HCT116 (cell line): ENCODE measurements around the gene SLC22A12. TPM values are rescaled to one million over a fixed set of nuclear protein-coding genes. Genes with fewer than 3 reads are reported as not detected.

ENCODE experiments used
- ATAC-seq: fragments of 200-7000 bp; cut with Tn5 transposase; 2 replicates; pipeline ENCODE4 v1.9.1; 2020; ENCODE audit warnings: mild to moderate bottlenecking, moderate library complexity
- BruUV-seq: library from RNA; stranded (reverse); fragments of 400-500 nt; replicated peaks from 2 replicates; lab custom pipeline; 2021; lab: Mats Ljungman, UMichigan
- CTCF ChIA-PET: fragments of 300-600 bp; sonication (Branson Sonifier 250); formaldehyde crosslinking; loops from one replicate; lab custom pipeline; 2021; ENCODE audit warnings: antibody characterized with exemption; lab: Charles Lee
- POLR2A ChIA-PET: fragments of 300-600, 350-600 bp; sonication (Branson Sonifier 250); formaldehyde crosslinking; loops from one replicate; lab custom pipeline; 2021; ENCODE audit warnings: antibody characterized with exemption; lab: Charles Lee
- RAD21 ChIA-PET, 2 experiments: fragments of 300-600 bp; sonication (Branson Sonifier 250); formaldehyde crosslinking; loops; one replicate each; lab custom pipeline; 2023; ENCODE audit warnings: low total read pairs in 2 of 2; ENCODE audit not compliant: uncharacterized antibody in 2 of 2, unreplicated experiment in 2 of 2, low non-redundant PET in 1 of 2; lab: Charles Lee
- DNase-seq: peaks from one replicate; pipeline ENCODE4 v3.0.0-alpha.2; 2010; ENCODE audit warnings: low read depth, low spot score
- H2AFZ ChIP-seq: fragments of 200-600 bp; shearing (Covaris generic), sonication (generic); 2 replicates; pipeline ENCODE4 v1.6.1; 2017; ENCODE audit warnings: low read depth, mixed run types, mixed read lengths, antibody characterized with exemption, low read length; ENCODE audit not compliant: poor library complexity, severe bottlenecking
- H3K27ac ChIP-seq: 2 replicates; pipeline ENCODE4 v1.5.1; 2012; ENCODE audit warnings: low read depth, low read length
- H3K27me3 ChIP-seq: fragments of 200-600 bp; sonication (generic); 2 replicates; pipeline ENCODE4 v1.6.1; 2016; ENCODE audit warnings: mixed run types, low read length, mixed read lengths; ENCODE audit not compliant: insufficient read depth
- H3K36me3 ChIP-seq, 2 experiments: fragments of 200-500 bp in 1 of 2; fragments of 200-600 bp in 1 of 2; sonication (Bioruptor generic) in 1 of 2; sonication (generic) in 1 of 2; 2 replicates each; pipeline versions ENCODE4 v1.5.1 to v1.6.1; 2014 to 2016; ENCODE audit warnings: low read length in 2 of 2, inconsistent platforms in 1 of 2, mixed read lengths in 1 of 2, mixed run types in 1 of 2; ENCODE audit not compliant: insufficient read depth in 2 of 2, control insufficient read depth in 1 of 2
- H3K4me1 ChIP-seq, 2 experiments: fragments of 200-600 bp in 1 of 2; sonication (generic) in 1 of 2; 2 replicates each; pipeline versions ENCODE4 v1.5.1 to v1.6.1; 2012 to 2017; ENCODE audit warnings: low read length in 2 of 2, inconsistent platforms in 1 of 2, mild to moderate bottlenecking in 1 of 2, mixed read lengths in 1 of 2, mixed run types in 1 of 2, moderate library complexity in 1 of 2; ENCODE audit not compliant: insufficient read depth in 2 of 2, control insufficient read depth in 1 of 2
- H3K4me2 ChIP-seq: fragments of 200-600 bp; sonication (generic); 2 replicates; pipeline ENCODE4 v1.6.1; 2017; ENCODE audit warnings: mixed run types, low read length, mixed read lengths
- H3K4me3 ChIP-seq, 2 experiments: fragments of 200-600 bp in 1 of 2; sonication (generic) in 1 of 2; replicated peaks in 1 of 2; 2 replicates each; pipeline ENCODE4 v1.5.1; 2011 to 2016; ENCODE audit warnings: low read length in 2 of 2, control low read depth in 1 of 2, low read depth in 1 of 2, mild to moderate bottlenecking in 1 of 2, mixed read lengths in 1 of 2, mixed run types in 1 of 2
- H3K79me2 ChIP-seq: fragments of 200-600 bp; sonication (generic); 2 replicates; pipeline ENCODE4 v1.6.1; 2017; ENCODE audit warnings: mild to moderate bottlenecking, mixed run types, low read length, moderate library complexity, mixed read lengths; ENCODE audit not compliant: insufficient read depth
- H3K9ac ChIP-seq: fragments of 200-600 bp; sonication (generic); 2 replicates; pipeline ENCODE4 v1.6.1; 2016; ENCODE audit warnings: low read length, mixed read lengths
- H3K9me2 ChIP-seq: fragments of 200-600 bp; sonication (generic), shearing (Covaris generic); 2 replicates; pipeline ENCODE4 v1.6.1; 2017; ENCODE audit warnings: mixed run types, mild to moderate bottlenecking, moderate library complexity; ENCODE audit not compliant: insufficient read depth
- H3K9me3 ChIP-seq, 2 experiments: fragments of 200-500 bp in 1 of 2; fragments of 200-600 bp in 1 of 2; sonication (Bioruptor generic) in 1 of 2; sonication (generic) in 1 of 2; 2 replicates each; pipeline ENCODE4 v1.6.1; 2014 to 2017; ENCODE audit warnings: low read length in 2 of 2, mixed read lengths in 2 of 2, inconsistent platforms in 1 of 2, low read depth in 1 of 2, mild to moderate bottlenecking in 1 of 2, mixed run types in 1 of 2, moderate library complexity in 1 of 2; ENCODE audit not compliant: control insufficient read depth in 1 of 2, insufficient read depth in 1 of 2
- H4K20me1 ChIP-seq: fragments of 200-600 bp; sonication (generic), shearing (Covaris generic); 2 replicates; pipeline ENCODE4 v1.6.1; 2017; ENCODE audit warnings: mixed run types, mild to moderate bottlenecking, moderate library complexity; ENCODE audit not compliant: insufficient read depth
- ATF3 ChIP-seq: IDR thresholded peaks from 2 replicates; pipeline ENCODE4 v1.6.1; 2012
- CBX3 ChIP-seq: IDR thresholded peaks from 2 replicates; pipeline ENCODE4 v1.6.1; 2012; ENCODE audit warnings: low read depth
- EZH2 ChIP-seq: fragments of 200-600 bp; sonication (generic); IDR thresholded peaks from 2 replicates; pipeline ENCODE4 v1.6.1; 2017; ENCODE audit warnings: antibody characterized with exemption, mixed run types
- EZH2phosphoT487 ChIP-seq: fragments of 200-600 bp; IDR thresholded peaks from 2 replicates; pipeline ENCODE4 v1.6.1; 2018; ENCODE audit warnings: antibody characterized with exemption, borderline replicate concordance
- JUND ChIP-seq: IDR thresholded peaks from 2 replicates; pipeline ENCODE4 v1.6.1; 2012
- POLR2AphosphoS5 ChIP-seq: IDR thresholded peaks from 2 replicates; pipeline ENCODE4 v1.6.1; 2011; ENCODE audit warnings: mild to moderate bottlenecking, low read depth, low read length, moderate library complexity
- SP1 ChIP-seq: IDR thresholded peaks from 2 replicates; pipeline ENCODE4 v1.6.1; 2012; ENCODE audit warnings: low read depth
- TCF7L2 ChIP-seq: IDR thresholded peaks from 2 replicates; pipeline ENCODE4 v1.7.0; 2011; ENCODE audit warnings: borderline replicate concordance, inconsistent platforms; ENCODE audit not compliant: insufficient read depth, insufficient read length; ENCODE audit errors: extremely low read depth
- YY1 ChIP-seq: IDR thresholded peaks from 2 replicates; pipeline ENCODE4 v1.6.1; 2011; ENCODE audit warnings: low read length, low read depth, moderate library complexity, mild to moderate bottlenecking; ENCODE audit not compliant: insufficient replicate concordance; ENCODE audit errors: extremely low read depth
- ZNF274 ChIP-seq: fragments of 200-500 bp; sonication (Bioruptor generic); IDR thresholded peaks from 2 replicates; pipeline ENCODE4 v1.6.1; 2014; ENCODE audit warnings: mild to moderate bottlenecking, low read depth, low read length, inconsistent platforms
- intact Hi-C: fragments of 100-400 bp; cut with micrococcal nuclease; formaldehyde crosslinking; loops from 2 replicates; pipeline ENCODE4 v1.10.0; 2022
- total RNA-seq: library from RNA; stranded (reverse); gene quantifications from one replicate; pipeline ENCODE4 v1.2.1, GENCODE V29; 2021; ENCODE audit not compliant: unreplicated experiment
- TF ChIP-seq, protein P1 (sequence below): IDR thresholded peaks from 2 replicates; pipeline ENCODE4 v1.6.1; 2012; ENCODE audit warnings: low read depth
- TF ChIP-seq, protein P2 (sequence below): IDR thresholded peaks from 2 replicates; pipeline ENCODE4 v1.6.1; 2012

Gene SLC22A12
- total RNA-seq, 1 experiment from 2014 or later, result not detected

- TF ChIP-seq, protein P1, sequence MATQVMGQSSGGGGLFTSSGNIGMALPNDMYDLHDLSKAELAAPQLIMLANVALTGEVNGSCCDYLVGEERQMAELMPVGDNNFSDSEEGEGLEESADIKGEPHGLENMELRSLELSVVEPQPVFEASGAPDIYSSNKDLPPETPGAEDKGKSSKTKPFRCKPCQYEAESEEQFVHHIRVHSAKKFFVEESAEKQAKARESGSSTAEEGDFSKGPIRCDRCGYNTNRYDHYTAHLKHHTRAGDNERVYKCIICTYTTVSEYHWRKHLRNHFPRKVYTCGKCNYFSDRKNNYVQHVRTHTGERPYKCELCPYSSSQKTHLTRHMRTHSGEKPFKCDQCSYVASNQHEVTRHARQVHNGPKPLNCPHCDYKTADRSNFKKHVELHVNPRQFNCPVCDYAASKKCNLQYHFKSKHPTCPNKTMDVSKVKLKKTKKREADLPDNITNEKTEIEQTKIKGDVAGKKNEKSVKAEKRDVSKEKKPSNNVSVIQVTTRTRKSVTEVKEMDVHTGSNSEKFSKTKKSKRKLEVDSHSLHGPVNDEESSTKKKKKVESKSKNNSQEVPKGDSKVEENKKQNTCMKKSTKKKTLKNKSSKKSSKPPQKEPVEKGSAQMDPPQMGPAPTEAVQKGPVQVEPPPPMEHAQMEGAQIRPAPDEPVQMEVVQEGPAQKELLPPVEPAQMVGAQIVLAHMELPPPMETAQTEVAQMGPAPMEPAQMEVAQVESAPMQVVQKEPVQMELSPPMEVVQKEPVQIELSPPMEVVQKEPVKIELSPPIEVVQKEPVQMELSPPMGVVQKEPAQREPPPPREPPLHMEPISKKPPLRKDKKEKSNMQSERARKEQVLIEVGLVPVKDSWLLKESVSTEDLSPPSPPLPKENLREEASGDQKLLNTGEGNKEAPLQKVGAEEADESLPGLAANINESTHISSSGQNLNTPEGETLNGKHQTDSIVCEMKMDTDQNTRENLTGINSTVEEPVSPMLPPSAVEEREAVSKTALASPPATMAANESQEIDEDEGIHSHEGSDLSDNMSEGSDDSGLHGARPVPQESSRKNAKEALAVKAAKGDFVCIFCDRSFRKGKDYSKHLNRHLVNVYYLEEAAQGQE, result no peak
- TF ChIP-seq ZNF274, result no peak
- TF ChIP-seq JUND, result no peak
Measured at GRCh38 chr11:64605656-64606585, 14.9 kb downstream of the SLC22A12 start (continued).

DNA sequence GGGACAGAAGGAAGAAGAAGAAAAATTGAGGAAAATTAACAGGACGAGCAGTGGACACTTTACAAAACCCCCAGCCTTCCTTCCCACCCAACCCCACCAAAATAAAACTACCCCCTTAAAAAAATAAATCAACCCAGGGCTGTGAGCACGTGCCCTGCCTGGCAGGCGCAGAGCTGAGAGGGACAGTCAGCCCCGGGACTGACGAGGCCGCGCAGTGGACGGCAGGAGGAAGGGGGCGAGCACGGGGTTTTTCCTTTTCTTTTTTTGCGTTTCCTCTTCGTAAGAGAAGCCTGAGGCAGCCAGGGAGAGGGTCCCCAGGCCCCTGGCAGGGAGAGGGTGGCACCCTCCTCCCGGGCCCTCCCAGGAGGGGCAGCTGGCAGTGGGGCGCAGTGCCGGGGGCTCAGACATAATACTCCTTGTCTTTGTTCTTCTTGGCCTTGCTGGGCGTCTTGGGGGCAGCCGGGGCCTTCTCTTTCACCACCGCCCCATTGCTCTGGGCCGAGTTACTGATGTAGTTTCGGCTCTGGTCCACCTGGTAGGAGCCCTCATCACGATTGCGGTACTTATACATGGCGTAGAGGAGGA lies 15.9 kb downstream of the SLC22A12 start:
- H3K4me1 ChIP-seq, result no peaks in the 10 kb centered on the region
- intact Hi-C loops, result no loop called here
- no peak overlapping the region for H3K9ac ChIP-seq
- no peaks in the 10 kb centered on the region for H3K9me3 ChIP-seq
- H3K4me2 ChIP-seq, result no peak overlapping the region
- H3K9me2 ChIP-seq, result no peaks in the 10 kb centered on the region
- RAD21 ChIA-PET, result no interaction called here
- POLR2A ChIA-PET, result no interaction called here
- CTCF ChIA-PET, result no interaction called here
- H3K27me3 ChIP-seq, result no peaks in the 10 kb centered on the region
- BruUV-seq, result no TSS peak
- H3K79me2 ChIP-seq, result no peaks in the 10 kb centered on the region
- H3K4me3 ChIP-seq, result no peak overlapping the region
- no peak for DNase-seq
- no peak for ATAC-seq
- no peak overlapping the region for H2AFZ ChIP-seq
- H4K20me1 ChIP-seq, result no peaks in the 10 kb centered on the region
- H3K27ac ChIP-seq, result no peak overlapping the region
- no peaks in the 10 kb centered on the region for H3K36me3 ChIP-seq
- TF ChIP-seq SP1, result no peak
- no peak for TF ChIP-seq YY1
- no peak for TF ChIP-seq EZH2phosphoT487
- TF ChIP-seq, protein P2, sequence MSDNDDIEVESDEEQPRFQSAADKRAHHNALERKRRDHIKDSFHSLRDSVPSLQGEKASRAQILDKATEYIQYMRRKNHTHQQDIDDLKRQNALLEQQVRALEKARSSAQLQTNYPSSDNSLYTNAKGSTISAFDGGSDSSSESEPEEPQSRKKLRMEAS, result no peak
- TF ChIP-seq TCF7L2, result no peak
- no peak for TF ChIP-seq CBX3
- TF ChIP-seq EZH2, result no peak
- no peak for TF ChIP-seq JUND
- no peak for TF ChIP-seq POLR2AphosphoS5
- TF ChIP-seq, protein P1, result no peak
- TF ChIP-seq ATF3, result no peak
